H1 (cell line): ENCODE measurements around the gene TMEM255B. TPM values are rescaled to one million over a fixed set of nuclear protein-coding genes. Genes with fewer than 3 reads are reported as not detected.

Experiments
- BACH1 ChIP-seq: IDR thresholded peaks from 2 replicates; pipeline ENCODE4 v1.6.1; 2012; ENCODE audit warnings: low read length, improper control_type of control experiment
- JUN ChIP-seq: IDR thresholded peaks from 2 replicates; pipeline ENCODE4 v1.6.1; 2011; ENCODE audit warnings: low read depth, mild to moderate bottlenecking, improper control_type of control experiment, low read length
- POLR2AphosphoS5 ChIP-seq: IDR thresholded peaks from 2 replicates; pipeline ENCODE4 v1.6.1; 2011; ENCODE audit warnings: low read depth, low read length
- RXRA ChIP-seq: IDR thresholded peaks from 2 replicates; pipeline ENCODE4 v1.6.1; 2011; ENCODE audit warnings: low read depth, mild to moderate bottlenecking, low read length, moderate library complexity; ENCODE audit not compliant: insufficient read depth
- SP2 ChIP-seq: IDR thresholded peaks from 2 replicates; pipeline ENCODE4 v1.6.1; 2012; ENCODE audit warnings: mild to moderate bottlenecking, low read length, inconsistent platforms
- polyA plus RNA-seq, 7 experiments: library from polyadenylated mRNA; depleted of rRNA in 3 of 7; stranded (reverse) in 5 of 7; unstranded in 2 of 7; fragments of >200 nt in 5 of 7; fragments of 200-250 nt in 2 of 7; gene quantifications; 1 replicate in 5 of 7; 2 replicates in 1 of 7; 4 replicates in 1 of 7; pipeline versions ENCODE4 v1.2.1 to v1.2.3, GENCODE V29; 2011 to 2013; ENCODE audit warnings: missing spikeins in 2 of 7, mixed read lengths in 2 of 7
- total RNA-seq: library from RNA; stranded (reverse); fragmentation: NEBNext Ultra II Directional; extraction: Animal tissue kit (Norgen Biotek cat#: 25700); gene quantifications from 2 replicates; pipeline ENCODE4 v1.2.1, GENCODE V29; 2021

Gene TMEM255B
- total and polyA plus RNA-seq, 2 of the 8 experiments (the other 6 are each of a cell fraction or from before 2014, with no cell fraction given) = 3.4 to 4.4 TPM

DNA sequence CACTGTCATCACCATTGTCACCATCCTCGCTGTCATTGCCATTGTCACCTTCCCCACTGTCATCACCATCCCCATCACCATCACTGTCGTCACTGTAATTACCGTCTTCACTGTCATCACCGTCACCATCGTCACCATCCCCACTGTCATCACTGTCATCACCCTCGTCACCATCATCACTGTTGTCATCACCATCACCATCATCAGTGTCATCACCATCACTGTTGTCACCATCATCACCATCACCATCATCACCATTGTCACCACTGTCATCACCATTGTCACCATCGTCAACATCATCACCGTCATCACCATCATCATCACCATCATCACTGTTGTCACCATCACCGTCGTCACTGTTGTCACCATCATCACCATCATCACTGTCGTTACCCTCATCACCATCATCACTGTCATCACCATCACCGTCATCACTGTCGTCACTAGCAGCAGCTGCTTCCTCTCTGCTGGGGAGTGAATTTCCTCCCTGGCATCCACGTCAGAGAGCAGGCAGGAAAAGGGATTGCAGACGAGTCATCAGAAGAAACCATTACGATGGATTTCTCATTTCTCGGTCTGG, 27.3 kb downstream of the TMEM255B start (continued):
- no peak for TF ChIP-seq RXRA
- TF ChIP-seq POLR2AphosphoS5 = no peak
- TF ChIP-seq JUN = no peak
- no peak for TF ChIP-seq BACH1
- no peak for TF ChIP-seq SP2
